HG02759 (cell line): Measurements from ENCODE around the gene RPS19BP1.
"Not testable (repeated sequence)": the region's sequence is repeated elsewhere in the genome, so short reads cannot be mapped to it uniquely, and the experiment has no call there.

ENCODE experiments used
- ATAC-seq: cut with Tn5 transposase; IDR thresholded peaks from one replicate; pipeline ENCODE4 v1.9.1; 2021; ENCODE audit warnings: mild to moderate bottlenecking, moderate library complexity; ENCODE audit not compliant: unreplicated experiment

RPS19BP1 gene

GRCh38 chr22:39514373-39514973, 18.1 kb downstream of the RPS19BP1 start:
- no peak for ATAC-seq

GRCh38 chr22:39513791-39514190, 18.8 kb downstream of the RPS19BP1 start:
- no peak for ATAC-seq

- ATAC-seq = no peak
Measured at GRCh38 chr22:39512026-39512425, 20.5 kb downstream of the RPS19BP1 start.

- no peak for ATAC-seq
Measured at GRCh38 chr22:39511226-39511625, 21.3 kb downstream of the RPS19BP1 start.

- no peak for ATAC-seq
Measured at GRCh38 chr22:39510529-39511149, 21.9 kb downstream of the RPS19BP1 start.

- no peak for ATAC-seq
Measured at GRCh38 chr22:39508393-39508792, 24.2 kb downstream of the RPS19BP1 start.

- ATAC-seq = not testable (repeated sequence)
Measured at GRCh38 chr22:39507021-39507420, 25.5 kb downstream of the RPS19BP1 start.

- no peak for ATAC-seq
Measured at GRCh38 chr22:39504071-39504470, 28.5 kb downstream of the RPS19BP1 start.

- no peak for ATAC-seq
Measured at GRCh38 chr22:39503630-39504029, 28.9 kb downstream of the RPS19BP1 start.

- peak; percentile 3 for ATAC-seq
Measured at GRCh38 chr22:39502789-39503409, 29.6 kb downstream of the RPS19BP1 start.

GRCh38 chr22:39502109-39502788, 30.3 kb downstream of the RPS19BP1 start, which contains the start of gene MIEF1:
Gene MIEF1, plus strand, starts transcription at chr22:39502290. Its CDS starts 9,005 bp downstream, at chr22:39511295.
- ATAC-seq = peak; percentile 91

- ATAC-seq = no peak
Measured at GRCh38 chr22:39501644-39502108, 30.9 kb downstream of the RPS19BP1 start.

GRCh38 chr22:39500101-39500500, 32.4 kb downstream of the RPS19BP1 start:
- no peak for ATAC-seq

GRCh38 chr22:39498802-39499201, 33.7 kb downstream of the RPS19BP1 start:
- ATAC-seq = no peak

GRCh38 chr22:39498368-39498767, 34.2 kb downstream of the RPS19BP1 start:
- no peak for ATAC-seq

- ATAC-seq = no peak
Measured at GRCh38 chr22:39497429-39497828, 35.1 kb downstream of the RPS19BP1 start.

GRCh38 chr22:39496131-39496838, 36.3 kb downstream of the RPS19BP1 start:
- ATAC-seq = no peak

- no peak for ATAC-seq
Measured at GRCh38 chr22:39494471-39495120, 38.0 kb downstream of the RPS19BP1 start.

GRCh38 chr22:39493759-39494158, 38.8 kb downstream of the RPS19BP1 start:
- ATAC-seq = no peak

- no peak for ATAC-seq
Measured at GRCh38 chr22:39492186-39492585, 40.4 kb downstream of the RPS19BP1 start.
